Measurements from ENCODE around the gene UBN2. TPM values are rescaled to one million over a fixed set of nuclear protein-coding genes. Genes with fewer than 3 reads are reported as not detected.

Gene UBN2
- total RNA-seq (ENCODE audit: unreplicated experiment), result 34.9 TPM
- long read RNA-seq, partial matches to known transcripts, result 0 of 1 reads
- long read RNA-seq, other reads (novel, unspliced or antisense), result 1 of 1 reads

- no peak for TF ChIP-seq CTCF (IDR thresholded peaks at IDR 0.05; ENCODE audit: partially characterized antibody, unreplicated experiment)
- peak; percentile 98 for DNase-seq
- Mint-ChIP-seq H3K9me3 (ENCODE audit: unreplicated experiment) (peaks cover 9% of the 10 kb centered on the region), H3K4me3 (ENCODE audit: unreplicated experiment) (peak within 1 kb of the TSS; percentile 98), H3K4me1 (ENCODE audit: low read depth, unreplicated experiment) (peaks cover 7% of the 10 kb centered on the region), H3K36me3 (ENCODE audit: unreplicated experiment) (no peaks in the 10 kb centered on the region), H3K27ac (ENCODE audit: unreplicated experiment) (peak within 1 kb of the TSS; percentile 98), H3K27me3 (ENCODE audit: unreplicated experiment) (peaks cover 3% of the 10 kb centered on the region)
Observed at GRCh38 chr7:139230774-139231512, at the start of gene UBN2. TSS of gene UBN2 (plus strand) at chr7:139231237. CDS start at chr7:139231485, 248 bp downstream.

- no peak for TF ChIP-seq CTCF (IDR thresholded peaks at IDR 0.05; ENCODE audit: partially characterized antibody, unreplicated experiment)
- DNase-seq, result no peak
- H3K27ac Mint-ChIP-seq (ENCODE audit: unreplicated experiment), result no peak overlapping the region
- no peaks in the 10 kb centered on the region for H3K9me3 Mint-ChIP-seq (ENCODE audit: unreplicated experiment)
- H3K4me1 Mint-ChIP-seq (ENCODE audit: low read depth, unreplicated experiment), result peaks cover 2% of the 10 kb centered on the region
- H3K4me3 Mint-ChIP-seq (ENCODE audit: unreplicated experiment), result no peak overlapping the region
- no peaks in the 10 kb centered on the region for H3K36me3 Mint-ChIP-seq (ENCODE audit: unreplicated experiment)
- no peaks in the 10 kb centered on the region for H3K27me3 Mint-ChIP-seq (ENCODE audit: unreplicated experiment)
Observed at GRCh38 chr7:139181404-139181803, 49.6 kb upstream of the UBN2 start.

- no peaks in the 10 kb centered on the region for H3K36me3 Mint-ChIP-seq (ENCODE audit: unreplicated experiment)
- no peak for TF ChIP-seq CTCF (IDR thresholded peaks at IDR 0.05; ENCODE audit: partially characterized antibody, unreplicated experiment)
- peaks cover 2% of the 10 kb centered on the region for H3K4me1 Mint-ChIP-seq (ENCODE audit: low read depth, unreplicated experiment)
- no peak overlapping the region for H3K27ac Mint-ChIP-seq (ENCODE audit: unreplicated experiment)
- no peak for DNase-seq
- H3K9me3 Mint-ChIP-seq (ENCODE audit: unreplicated experiment), result no peaks in the 10 kb centered on the region
- H3K27me3 Mint-ChIP-seq (ENCODE audit: unreplicated experiment), result no peaks in the 10 kb centered on the region
- no peak overlapping the region for H3K4me3 Mint-ChIP-seq (ENCODE audit: unreplicated experiment)
Observed at GRCh38 chr7:139182363-139182762, 48.7 kb upstream of the UBN2 start.

GRCh38 chr7:139183251-139183650 lies 47.8 kb upstream of the UBN2 start:
- no peak for TF ChIP-seq CTCF (IDR thresholded peaks at IDR 0.05; ENCODE audit: partially characterized antibody, unreplicated experiment)
- Mint-ChIP-seq H3K9me3 (ENCODE audit: unreplicated experiment) (no peaks in the 10 kb centered on the region), H3K27me3 (ENCODE audit: unreplicated experiment) (no peaks in the 10 kb centered on the region), H3K4me1 (ENCODE audit: low read depth, unreplicated experiment) (no peaks in the 10 kb centered on the region), H3K36me3 (ENCODE audit: unreplicated experiment) (no peaks in the 10 kb centered on the region), H3K4me3 (ENCODE audit: unreplicated experiment) (no peak overlapping the region), H3K27ac (ENCODE audit: unreplicated experiment) (no peak overlapping the region)
- no peak for DNase-seq

- DNase-seq, result no peak
- TF ChIP-seq CTCF (IDR thresholded peaks at IDR 0.05; ENCODE audit: partially characterized antibody, unreplicated experiment), result no peak
- H3K27me3 Mint-ChIP-seq (ENCODE audit: unreplicated experiment), result no peaks in the 10 kb centered on the region
- H3K4me1 Mint-ChIP-seq (ENCODE audit: low read depth, unreplicated experiment), result no peaks in the 10 kb centered on the region
- no peak overlapping the region for H3K4me3 Mint-ChIP-seq (ENCODE audit: unreplicated experiment)
- H3K27ac Mint-ChIP-seq (ENCODE audit: unreplicated experiment), result no peak overlapping the region
- no peaks in the 10 kb centered on the region for H3K36me3 Mint-ChIP-seq (ENCODE audit: unreplicated experiment)
- no peaks in the 10 kb centered on the region for H3K9me3 Mint-ChIP-seq (ENCODE audit: unreplicated experiment)
Observed at GRCh38 chr7:139183878-139184338, 47.1 kb upstream of the UBN2 start.
